MM.1S (cell line): ENCODE data around the gene TMPRSS13.

ENCODE experiments used
- EZH2 ChIP-seq: fragments of 300-600 bp; sonication (generic); optimal IDR thresholded peaks from 2 replicates; pipeline ENCODE3; 2017; ENCODE audit warnings: low read depth, mild to moderate bottlenecking, antibody characterized with exemption, low read length, mixed read lengths
- EZH2phosphoT487 ChIP-seq: fragments of 300-600 bp; sonication (generic); IDR thresholded peaks from 2 replicates; pipeline ENCODE4 v1.6.1; 2018; ENCODE audit warnings: antibody characterized with exemption, low read length
- TF ChIP-seq, protein P1 (sequence below): fragments of 300-600 bp; sonication (generic); IDR thresholded peaks from 2 replicates; pipeline ENCODE4 v1.5.1; 2016; ENCODE audit warnings: antibody characterized with exemption, low read length, mixed read lengths

DNA sequence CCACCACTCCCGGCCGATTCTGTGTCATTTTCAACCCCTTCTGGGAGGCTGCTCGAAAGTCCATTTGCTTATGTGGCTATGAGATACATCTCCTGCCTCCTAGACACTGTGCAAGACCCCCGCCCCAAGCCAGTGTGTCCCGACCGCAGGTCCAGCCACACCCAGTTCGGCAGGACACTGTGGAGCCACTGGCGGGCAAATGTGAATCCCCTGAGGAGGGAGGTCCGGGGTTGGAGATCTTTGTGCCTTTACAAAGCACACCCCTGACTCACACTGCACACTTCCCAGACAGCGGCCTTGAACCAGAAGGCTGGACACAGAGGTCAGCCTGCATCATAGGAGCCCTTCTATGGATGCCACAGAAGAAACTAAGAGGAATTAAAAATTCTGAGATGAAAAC is 70.1 kb downstream of the TMPRSS13 start:
- TF ChIP-seq, protein P1, sequence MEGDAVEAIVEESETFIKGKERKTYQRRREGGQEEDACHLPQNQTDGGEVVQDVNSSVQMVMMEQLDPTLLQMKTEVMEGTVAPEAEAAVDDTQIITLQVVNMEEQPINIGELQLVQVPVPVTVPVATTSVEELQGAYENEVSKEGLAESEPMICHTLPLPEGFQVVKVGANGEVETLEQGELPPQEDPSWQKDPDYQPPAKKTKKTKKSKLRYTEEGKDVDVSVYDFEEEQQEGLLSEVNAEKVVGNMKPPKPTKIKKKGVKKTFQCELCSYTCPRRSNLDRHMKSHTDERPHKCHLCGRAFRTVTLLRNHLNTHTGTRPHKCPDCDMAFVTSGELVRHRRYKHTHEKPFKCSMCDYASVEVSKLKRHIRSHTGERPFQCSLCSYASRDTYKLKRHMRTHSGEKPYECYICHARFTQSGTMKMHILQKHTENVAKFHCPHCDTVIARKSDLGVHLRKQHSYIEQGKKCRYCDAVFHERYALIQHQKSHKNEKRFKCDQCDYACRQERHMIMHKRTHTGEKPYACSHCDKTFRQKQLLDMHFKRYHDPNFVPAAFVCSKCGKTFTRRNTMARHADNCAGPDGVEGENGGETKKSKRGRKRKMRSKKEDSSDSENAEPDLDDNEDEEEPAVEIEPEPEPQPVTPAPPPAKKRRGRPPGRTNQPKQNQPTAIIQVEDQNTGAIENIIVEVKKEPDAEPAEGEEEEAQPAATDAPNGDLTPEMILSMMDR = no peak
- TF ChIP-seq EZH2phosphoT487 = no peak
- no peak for TF ChIP-seq EZH2
